Ovary (tissue), 9 donors: Measurements from ENCODE around the gene CIZ1. TPM values are rescaled to one million over a fixed set of nuclear protein-coding genes. Genes with fewer than 3 reads are reported as not detected.

Experiments used
- DNase-seq, 5 donors: peaks; one replicate each; pipeline ENCODE4 v3.0.0-alpha.2; 2019 to 2020
- H3K27ac ChIP-seq, 2 donors: fragments of 200-600 bp; one replicate each; pipeline versions ENCODE4 v1.5.1 to v1.8.0; 2019 to 2022
- H3K27me3 ChIP-seq: fragments of 200-600 bp; one replicate; pipeline ENCODE4 v1.8.0; 2022
- H3K36me3 ChIP-seq: fragments of 200-600 bp; sonication (generic); one replicate; pipeline ENCODE4 v1.5.1; 2019
- H3K4me1 ChIP-seq: one replicate; pipeline ENCODE4 v1.8.1; 2013; ENCODE audit warnings: mild to moderate bottlenecking, moderate library complexity; ENCODE audit not compliant: insufficient read depth
- H3K4me3 ChIP-seq: fragments of 200-600 bp; sonication (generic); one replicate; pipeline ENCODE4 v1.5.1; 2017
- H3K9me3 ChIP-seq, 2 donors: fragments of 200-600 bp in 1 of 2; sonication (generic) in 1 of 2; one replicate each; pipeline versions ENCODE4 v1.5.1 to v1.8.1; 2013 to 2019; ENCODE audit warnings: mild to moderate bottlenecking in 1 of 2, moderate library complexity in 1 of 2
- EP300 ChIP-seq: sonication (generic); formaldehyde crosslinking; IDR thresholded peaks from one replicate; pipeline ENCODE4 v1.6.1; 2017; ENCODE audit warnings: antibody characterized with exemption
- POLR2A ChIP-seq: fragments of 450-650 bp; IDR thresholded peaks from one replicate; pipeline ENCODE4 v1.6.1; 2017; ENCODE audit warnings: antibody characterized with exemption, mild to moderate bottlenecking, moderate library complexity
- WGBS, 3 donors: extraction: QIAGEN DNeasy Blood & Tissue Kit in 1 of 3; methylation state at CpG; one replicate each; pipeline versions ENCODE4 v1.1.5 to v1.1.7; 2013 to 2017; 5-methylcytosine and 5-hydroxymethylcytosine counted together
- intact Hi-C, 4 donors: fragments of 100-400 bp; cut with DNase I; formaldehyde crosslinking; loops; one replicate each; pipeline versions ENCODE4 v1.11.0 to v1.15.1; 2022 to 2023
- polyA plus RNA-seq, 2 donors: library from polyadenylated mRNA; stranded (reverse); fragments of 200-250 nt in 1 of 2; fragments of 350-450 nt in 1 of 2; fragmentation: Illumina TruSeq in 1 of 2; extraction: RNeasy Lipid Tissue Mini Kit (QIAGEN cat#74804) in 1 of 2; gene quantifications; one replicate each; pipeline ENCODE4 v1.2.3, GENCODE V29; 2013 to 2014
- total RNA-seq, 7 donors: library from RNA; depleted of rRNA in 2 of 7; stranded (reverse); fragments of >200 nt in 2 of 7; fragmentation: NEBNext Ultra II Directional in 3 of 7; extraction: Animal tissue kit (Norgen Biotek cat#: 25700) in 3 of 7; gene quantifications; one replicate each; pipeline versions ENCODE4 v1.1.0 to v1.2.4, GENCODE V29; 2016 to 2023
- TF ChIP-seq, protein P1 (sequence below), 3 donors: fragments of 450-650 bp in 2 of 3; fragments of 200-600 bp in 1 of 3; IDR thresholded peaks; one replicate each; pipeline versions ENCODE4 v1.5.1 to v1.8.0; 2016 to 2022; ENCODE audit warnings: antibody characterized with exemption in 3 of 3, mild to moderate bottlenecking in 1 of 3
- donor health status: DM: no; HTN: no; CAD: no; lungs with moderate emphysema.
- donor health status: DM: no; HTN: no; CAD: no.
- donor health status: Bipolar disorder and iron deficiency.
- donor health status: DM: yes; HTN: yes; CAD: no.
- donor health status: DM: no; HTN: no; CAD: no.
- donor health status: DM: yes; HTN: yes; CAD: no.

Gene CIZ1
- total and polyA plus RNA-seq, 9 donors, result 53.1 to 185 (median 138) TPM

DNA sequence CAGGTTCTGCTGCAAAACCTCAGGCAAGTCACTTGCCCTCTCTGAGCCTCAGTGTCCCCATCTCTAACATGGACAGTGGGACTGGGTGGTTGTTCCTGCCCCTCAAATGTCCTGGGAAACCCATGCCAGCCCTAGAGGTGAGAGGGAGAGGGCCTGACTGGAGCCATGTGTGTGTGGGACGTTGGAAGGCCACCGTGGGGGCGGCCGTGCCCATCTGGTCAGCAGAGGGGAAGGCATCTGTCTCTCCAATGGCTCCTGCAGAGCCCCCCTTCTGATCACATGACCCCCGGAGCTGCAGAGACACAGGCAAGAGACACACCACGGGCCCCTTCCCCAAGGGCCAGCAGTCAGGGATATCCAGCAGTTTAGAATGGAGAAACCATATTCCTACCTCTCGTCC is 13.5 kb upstream of the CIZ1 start:
- no peak overlapping the region for H3K4me3 ChIP-seq
- 71 to 75% (median 74%) methylated on average over 7 of the region's 7 CpGs for WGBS, 3 donors
- peaks cover 4% of the 10 kb centered on the region for H3K4me1 ChIP-seq
- no peaks in the 10 kb centered on the region for H3K27me3 ChIP-seq
- no peak overlapping the region for H3K27ac ChIP-seq
- no peaks in the 10 kb centered on the region for H3K9me3 ChIP-seq
- TF ChIP-seq POLR2A (no peak), EP300 (no peak)
- TF ChIP-seq, protein P1, sequence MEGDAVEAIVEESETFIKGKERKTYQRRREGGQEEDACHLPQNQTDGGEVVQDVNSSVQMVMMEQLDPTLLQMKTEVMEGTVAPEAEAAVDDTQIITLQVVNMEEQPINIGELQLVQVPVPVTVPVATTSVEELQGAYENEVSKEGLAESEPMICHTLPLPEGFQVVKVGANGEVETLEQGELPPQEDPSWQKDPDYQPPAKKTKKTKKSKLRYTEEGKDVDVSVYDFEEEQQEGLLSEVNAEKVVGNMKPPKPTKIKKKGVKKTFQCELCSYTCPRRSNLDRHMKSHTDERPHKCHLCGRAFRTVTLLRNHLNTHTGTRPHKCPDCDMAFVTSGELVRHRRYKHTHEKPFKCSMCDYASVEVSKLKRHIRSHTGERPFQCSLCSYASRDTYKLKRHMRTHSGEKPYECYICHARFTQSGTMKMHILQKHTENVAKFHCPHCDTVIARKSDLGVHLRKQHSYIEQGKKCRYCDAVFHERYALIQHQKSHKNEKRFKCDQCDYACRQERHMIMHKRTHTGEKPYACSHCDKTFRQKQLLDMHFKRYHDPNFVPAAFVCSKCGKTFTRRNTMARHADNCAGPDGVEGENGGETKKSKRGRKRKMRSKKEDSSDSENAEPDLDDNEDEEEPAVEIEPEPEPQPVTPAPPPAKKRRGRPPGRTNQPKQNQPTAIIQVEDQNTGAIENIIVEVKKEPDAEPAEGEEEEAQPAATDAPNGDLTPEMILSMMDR (IDR thresholded peaks at IDR 0.05), result no peak
- H3K36me3 ChIP-seq, result no peaks in the 10 kb centered on the region
- intact Hi-C loops, result no loop called here
- no peak for DNase-seq

DNA sequence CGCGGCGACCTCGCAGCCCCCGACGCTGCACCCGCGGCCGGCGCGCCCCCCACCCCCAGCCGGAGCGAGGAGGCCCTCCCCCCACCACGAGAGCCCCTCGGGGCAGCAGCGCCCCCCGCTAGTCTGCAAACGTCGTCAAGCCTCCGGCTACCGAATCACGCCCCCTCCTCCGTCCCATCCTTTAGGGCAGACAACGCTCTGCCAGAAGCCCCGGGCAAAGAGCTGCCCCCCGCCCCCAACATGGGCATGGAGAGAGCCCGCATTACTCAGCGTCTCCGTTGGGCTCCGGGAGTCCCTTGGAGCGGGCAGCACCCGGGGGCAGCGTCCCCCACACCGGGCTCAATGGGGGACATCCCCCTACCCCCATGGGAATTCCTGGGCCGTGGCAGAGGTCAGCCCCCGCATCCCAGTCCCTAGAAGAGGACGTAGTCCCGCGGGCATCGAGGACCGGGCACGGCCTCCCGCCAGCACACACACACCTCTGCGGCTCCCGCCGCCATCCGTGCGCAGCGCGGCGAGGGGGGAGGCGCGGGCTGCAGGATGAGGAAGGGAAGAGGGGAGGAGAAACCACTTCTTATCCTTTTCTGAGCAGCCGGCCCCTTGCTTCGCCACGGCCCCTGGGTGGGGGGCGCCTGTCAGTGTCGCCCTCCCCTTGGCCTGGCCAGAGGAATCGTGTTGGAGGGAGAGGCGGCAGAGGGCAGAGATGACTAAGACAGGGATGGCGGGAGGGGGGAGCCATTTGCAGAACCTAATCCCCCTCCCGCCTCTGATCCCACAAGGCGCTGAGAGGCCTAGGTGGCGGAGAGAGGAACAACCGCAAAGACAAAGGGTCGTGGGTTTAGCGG is 12.6 kb upstream of the CIZ1 start:
- intact Hi-C loops, result no loop called here
- peak in 4 of 5 donors; percentile 23 to 54 (median 49) for DNase-seq
- WGBS, 3 donors, result 1 to 2% (median 2%) methylated on average over 33 to 65 of the region's 67 CpGs
- Histone ChIP-seq H3K4me3 (peak overlapping the region; percentile 47), H3K27me3 (no peaks in the 10 kb centered on the region), H3K4me1 (peaks cover 4% of the 10 kb centered on the region), H3K27ac (no peak overlapping the region), H3K9me3 (no peaks in the 10 kb centered on the region), H3K36me3 (no peaks in the 10 kb centered on the region)
- TF ChIP-seq, protein P1 (IDR thresholded peaks at IDR 0.05), result no peak

DNA sequence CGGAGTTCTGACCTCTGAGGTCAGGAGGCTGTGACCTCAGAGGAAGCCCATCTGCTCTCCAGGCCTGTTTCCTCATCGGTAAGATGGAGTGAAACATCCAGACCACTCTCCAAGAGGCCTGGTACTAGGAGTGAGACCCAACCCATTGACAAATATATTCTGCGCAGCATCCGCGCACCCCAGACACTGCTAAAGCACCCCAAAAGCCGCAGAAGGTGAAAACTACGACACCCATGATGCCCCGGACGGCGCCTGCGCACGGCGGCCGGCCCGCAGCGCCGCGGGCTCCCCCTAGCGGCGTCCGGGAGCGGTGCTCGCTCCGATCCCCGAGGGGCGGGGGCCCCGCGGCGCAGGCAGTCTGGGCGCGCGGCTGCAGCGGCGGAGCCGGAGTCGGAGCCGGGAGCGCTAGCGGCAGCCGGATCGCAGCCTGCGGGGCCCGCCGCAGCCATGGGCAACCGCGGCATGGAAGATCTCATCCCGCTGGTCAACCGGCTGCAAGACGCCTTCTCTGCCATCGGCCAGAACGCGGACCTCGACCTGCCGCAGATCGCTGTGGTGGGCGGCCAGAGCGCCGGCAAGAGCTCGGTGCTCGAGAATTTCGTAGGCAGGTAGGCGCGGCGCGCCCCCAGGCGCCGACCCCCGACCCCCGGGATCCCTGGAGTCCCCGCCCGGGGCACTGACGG is 11.8 kb upstream of the CIZ1 start, which contains the start of gene DNM1:
TSS of gene DNM1 (plus strand) at position 356 of the 683 bp plus-strand sequence. CDS start at position 448, 92 bp downstream.
- no peaks in the 10 kb centered on the region for H3K27me3 ChIP-seq
- no peaks in the 10 kb centered on the region for H3K9me3 ChIP-seq
- H3K4me1 ChIP-seq, result peaks cover 4% of the 10 kb centered on the region
- intact Hi-C loops, result no loop called here
- no peak within 1 kb of the TSS for H3K27ac ChIP-seq
- no peak for TF ChIP-seq POLR2A
- TF ChIP-seq, protein P1 (IDR thresholded peaks at IDR 0.05), result peak; percentile 88 to 96 (median 94)
- DNase-seq, result peak; percentile 55 to 79 (median 68)
- WGBS, 3 donors, result 0% methylated on average over 38 to 72 of the region's 72 CpGs
- H3K4me3 ChIP-seq, result peak within 1 kb of the TSS; percentile 47
- H3K36me3 ChIP-seq, result no peaks in the 10 kb centered on the region

DNA sequence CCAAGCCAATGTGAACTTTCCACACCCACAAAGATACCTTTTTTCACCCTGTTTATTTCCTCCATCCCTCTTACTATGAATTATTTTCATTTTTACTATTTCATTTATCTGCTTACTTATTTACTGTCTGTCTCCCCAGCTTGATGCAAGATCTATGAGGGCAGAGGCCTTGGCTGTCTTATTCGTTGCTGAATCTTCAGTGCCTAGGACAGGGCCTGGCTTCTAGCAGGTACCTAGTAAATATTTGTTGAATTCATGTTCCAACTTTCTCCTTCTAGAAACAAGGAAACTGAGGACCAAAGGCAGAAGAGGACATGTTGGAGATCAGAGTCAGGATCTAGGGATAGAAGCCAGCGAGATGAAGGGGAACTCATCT is 11.3 kb upstream of the CIZ1 start:
- Histone ChIP-seq H3K4me1 (peaks cover 4% of the 10 kb centered on the region), H3K27ac (no peak overlapping the region), H3K4me3 (no peak overlapping the region), H3K36me3 (no peaks in the 10 kb centered on the region), H3K9me3 (no peaks in the 10 kb centered on the region), H3K27me3 (no peaks in the 10 kb centered on the region)
- TF ChIP-seq POLR2A, result no peak
- no peak for TF ChIP-seq EP300
- TF ChIP-seq, protein P1 (IDR thresholded peaks at IDR 0.05), result no peak
- intact Hi-C loops, result no loop called here
- no peak for DNase-seq
- WGBS, 3 donors, result 5 to 12% (median 7%) methylated on average over 2 of the region's 2 CpGs
